ENCODE measurements around the gene TMEM135. TPM values are rescaled to one million over a fixed set of nuclear protein-coding genes. Genes with fewer than 3 reads are reported as not detected.
A peak's percentile ranks its signal among the peaks of the same experiment; 100 is the strongest.

TMEM135 gene
- total RNA-seq, 1 donor from 2014 or later, result 46.4 TPM

DNA sequence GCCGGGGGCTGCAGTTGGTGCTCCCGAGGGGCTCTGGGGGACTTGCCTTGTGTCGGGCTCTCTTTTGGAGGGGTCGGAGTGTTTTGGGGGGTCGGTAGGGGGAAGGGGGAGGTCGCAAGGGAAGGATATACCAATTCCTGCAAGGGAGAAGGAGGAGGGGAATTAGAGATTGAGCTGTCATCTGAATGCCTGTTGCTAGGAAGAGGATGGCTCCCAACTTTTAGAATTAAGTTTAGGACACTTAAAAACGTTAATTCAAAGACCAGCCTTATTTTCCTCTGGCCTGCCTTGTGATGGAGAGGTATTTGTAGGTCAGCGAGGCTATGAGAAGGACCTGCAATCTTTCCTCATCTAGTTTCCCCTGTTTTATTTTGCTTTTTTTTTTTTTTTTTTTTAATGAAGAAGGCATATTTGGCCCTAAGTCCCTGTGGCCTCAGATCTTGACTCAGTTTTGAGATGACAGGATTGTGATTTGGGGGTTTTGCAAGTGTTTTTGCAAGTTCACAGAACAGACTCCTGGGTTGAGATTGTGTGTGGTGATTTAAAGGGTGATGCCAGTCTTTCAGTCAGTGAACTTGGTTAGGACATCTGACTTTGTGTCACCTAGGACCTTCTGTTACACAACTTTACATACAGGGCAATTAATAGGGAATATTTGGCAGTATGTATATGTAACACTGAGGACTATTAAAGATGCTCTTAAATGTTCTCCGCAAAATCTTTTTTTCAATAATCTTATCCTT is 672 bp downstream of the TMEM135 start:
- H3K4me2 ChIP-seq, result peak overlapping the region; percentile 82
- no peak for DNase-seq (ENCODE audit: low spot score)
- H3F3A ChIP-seq (ENCODE audit: low read depth), result peaks cover 17% of the 10 kb centered on the region
- peaks cover 54% of the 10 kb centered on the region for H3K79me2 ChIP-seq (ENCODE audit: low read depth)
- peak overlapping the region; percentile 54 for H3K9ac ChIP-seq
- Mint-ChIP-seq H3K36me3 (peaks cover 28% of the 10 kb centered on the region), H3K9me3 (peaks cover 13% of the 10 kb centered on the region), H3K4me3 (peak overlapping the region; percentile 97), H3K27me3 (ENCODE audit: insufficient read depth, low read depth) (peaks cover 4% of the 10 kb centered on the region), H3K27ac (peak overlapping the region; percentile 87), H3K4me1 (peaks cover 31% of the 10 kb centered on the region)
- H3K4me3 ChIP-seq, result peak overlapping the region; percentile 89
- H3K27ac ChIP-seq, result peak overlapping the region; percentile 79
- peak overlapping the region; percentile 100 for H2AFZ ChIP-seq (replicated peaks)
- H4K20me1 ChIP-seq (ENCODE audit: low read depth), result peaks cover 4% of the 10 kb centered on the region
- no peaks in the 10 kb centered on the region for H3K9me3 ChIP-seq (ENCODE audit: low read depth)
- TF ChIP-seq EZH2 (IDR thresholded peaks at IDR 0.05) (no peak), EZH2phosphoT487 (IDR thresholded peaks at IDR 0.05) (no peak)
- TF ChIP-seq, protein P1, sequence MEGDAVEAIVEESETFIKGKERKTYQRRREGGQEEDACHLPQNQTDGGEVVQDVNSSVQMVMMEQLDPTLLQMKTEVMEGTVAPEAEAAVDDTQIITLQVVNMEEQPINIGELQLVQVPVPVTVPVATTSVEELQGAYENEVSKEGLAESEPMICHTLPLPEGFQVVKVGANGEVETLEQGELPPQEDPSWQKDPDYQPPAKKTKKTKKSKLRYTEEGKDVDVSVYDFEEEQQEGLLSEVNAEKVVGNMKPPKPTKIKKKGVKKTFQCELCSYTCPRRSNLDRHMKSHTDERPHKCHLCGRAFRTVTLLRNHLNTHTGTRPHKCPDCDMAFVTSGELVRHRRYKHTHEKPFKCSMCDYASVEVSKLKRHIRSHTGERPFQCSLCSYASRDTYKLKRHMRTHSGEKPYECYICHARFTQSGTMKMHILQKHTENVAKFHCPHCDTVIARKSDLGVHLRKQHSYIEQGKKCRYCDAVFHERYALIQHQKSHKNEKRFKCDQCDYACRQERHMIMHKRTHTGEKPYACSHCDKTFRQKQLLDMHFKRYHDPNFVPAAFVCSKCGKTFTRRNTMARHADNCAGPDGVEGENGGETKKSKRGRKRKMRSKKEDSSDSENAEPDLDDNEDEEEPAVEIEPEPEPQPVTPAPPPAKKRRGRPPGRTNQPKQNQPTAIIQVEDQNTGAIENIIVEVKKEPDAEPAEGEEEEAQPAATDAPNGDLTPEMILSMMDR (IDR thresholded peaks at IDR 0.05), result no peak
- H3K27me3 ChIP-seq, result no peaks in the 10 kb centered on the region
- peaks cover 25% of the 10 kb centered on the region for H3K4me1 ChIP-seq
- H3K36me3 ChIP-seq, result no peaks in the 10 kb centered on the region

DNA sequence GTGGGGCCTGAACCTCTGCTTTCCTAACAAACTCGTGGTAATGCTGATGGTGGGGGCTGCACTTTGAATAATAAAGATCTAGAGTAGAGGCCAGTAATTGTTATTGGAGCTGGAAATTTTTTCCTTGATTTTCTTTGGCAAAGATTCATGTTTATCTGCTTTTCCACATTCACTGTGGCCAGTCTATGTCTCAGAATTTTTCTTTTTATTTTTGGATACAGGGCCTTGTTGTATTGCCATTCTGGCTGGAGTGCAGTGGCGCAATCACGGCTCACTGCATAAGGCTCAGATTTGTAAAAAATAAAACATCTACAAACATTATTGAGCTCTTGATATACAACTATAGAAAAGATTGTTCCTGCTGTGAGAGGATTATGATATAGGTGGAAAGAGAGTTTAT is 1.6 kb downstream of the TMEM135 start:
- peaks cover 31% of the 10 kb centered on the region for H3K4me1 Mint-ChIP-seq
- peaks cover 61% of the 10 kb centered on the region for H3K79me2 ChIP-seq (ENCODE audit: low read depth)
- peak overlapping the region; percentile 97 for H3K4me3 Mint-ChIP-seq
- no peaks in the 10 kb centered on the region for H3K36me3 ChIP-seq
- no peaks in the 10 kb centered on the region for H3K27me3 ChIP-seq
- H3K4me2 ChIP-seq, result peak overlapping the region; percentile 82
- TF ChIP-seq EZH2 (IDR thresholded peaks at IDR 0.05) (no peak), EZH2phosphoT487 (IDR thresholded peaks at IDR 0.05) (no peak)
- TF ChIP-seq, protein P1 (IDR thresholded peaks at IDR 0.05), result no peak
- no peaks in the 10 kb centered on the region for H3K9me3 ChIP-seq (ENCODE audit: low read depth)
- H4K20me1 ChIP-seq (ENCODE audit: low read depth), result peaks cover 4% of the 10 kb centered on the region
- peaks cover 4% of the 10 kb centered on the region for H3K27me3 Mint-ChIP-seq (ENCODE audit: insufficient read depth, low read depth)
- no peak overlapping the region for H3K9ac ChIP-seq
- H2AFZ ChIP-seq (replicated peaks), result no peak overlapping the region
- H3K4me3 ChIP-seq, result peak overlapping the region; percentile 89
- no peak overlapping the region for H3K27ac Mint-ChIP-seq
- peaks cover 20% of the 10 kb centered on the region for H3K9me3 Mint-ChIP-seq
- peaks cover 25% of the 10 kb centered on the region for H3K4me1 ChIP-seq
- peaks cover 17% of the 10 kb centered on the region for H3F3A ChIP-seq (ENCODE audit: low read depth)
- DNase-seq (ENCODE audit: low spot score), result no peak
- peaks cover 36% of the 10 kb centered on the region for H3K36me3 Mint-ChIP-seq
- H3K27ac ChIP-seq, result no peak overlapping the region

DNA sequence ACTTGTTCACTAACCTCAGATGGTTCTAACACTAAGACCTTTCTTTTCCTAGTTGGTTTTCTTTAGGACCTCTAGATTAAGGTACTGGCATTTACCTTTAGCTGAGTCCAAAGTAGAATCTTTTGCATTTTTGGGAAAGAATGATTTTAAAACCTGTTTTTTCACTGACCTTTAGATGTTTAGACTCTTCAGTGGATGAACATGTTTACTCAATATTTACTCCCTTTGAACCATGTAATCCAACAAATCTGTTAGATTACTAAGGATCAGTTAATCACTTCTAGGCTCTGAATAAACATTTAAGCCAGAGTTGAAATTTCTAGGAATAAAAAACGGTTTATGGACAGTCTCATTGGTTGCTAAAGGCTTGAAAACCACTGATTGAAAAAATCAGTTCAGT is 6.2 kb downstream of the TMEM135 start:
- H3K4me1 ChIP-seq, result peaks cover 11% of the 10 kb centered on the region
- Mint-ChIP-seq H3K27me3 (ENCODE audit: insufficient read depth, low read depth) (peaks cover 3% of the 10 kb centered on the region), H3K9me3 (peaks cover 36% of the 10 kb centered on the region), H3K4me3 (no peak overlapping the region), H3K27ac (no peak overlapping the region), H3K36me3 (peaks cover 52% of the 10 kb centered on the region), H3K4me1 (peaks cover 13% of the 10 kb centered on the region)
- peaks cover 1% of the 10 kb centered on the region for H4K20me1 ChIP-seq (ENCODE audit: low read depth)
- no peak overlapping the region for H3K27ac ChIP-seq
- TF ChIP-seq EZH2phosphoT487 (IDR thresholded peaks at IDR 0.05) (no peak), EZH2 (IDR thresholded peaks at IDR 0.05) (no peak)
- TF ChIP-seq, protein P1 (IDR thresholded peaks at IDR 0.05), result no peak
- no peaks in the 10 kb centered on the region for H3F3A ChIP-seq (ENCODE audit: low read depth)
- H3K9me3 ChIP-seq (ENCODE audit: low read depth), result no peaks in the 10 kb centered on the region
- H3K79me2 ChIP-seq (ENCODE audit: low read depth), result peaks cover 68% of the 10 kb centered on the region
- no peak for DNase-seq (ENCODE audit: low spot score)
- H3K36me3 ChIP-seq, result peaks cover 7% of the 10 kb centered on the region
- no peaks in the 10 kb centered on the region for H3K27me3 ChIP-seq
- H3K9ac ChIP-seq, result no peak overlapping the region
- H2AFZ ChIP-seq (replicated peaks), result no peak overlapping the region
- no peak overlapping the region for H3K4me2 ChIP-seq
- H3K4me3 ChIP-seq, result no peak overlapping the region

All from neural progenitor cell (in vitro differentiated cells).